ENCODE results near the gene APOH. TPM values are rescaled to one million over a fixed set of nuclear protein-coding genes. Genes with fewer than 3 reads are reported as not detected.

APOH gene
- total RNA-seq, 4 donors from 2014 or later: 0.55 TPM; not detected in 3

Small RNA genes within 50 kb of the gene (small RNA-seq; reads per million reads assigned to genes)
- 0 to 0.14 (median 0) reads per million in 4 donors for gene RNA5SP444

Other genes starting within 250 kb of the APOH start
- 10 to 100 TPM in 2 of 4 donors, 1 to 10 TPM in 2; 1.1 to 12.9 (median 9.1) TPM for gene CEP112, start 37.3 kb downstream of the APOH start, total RNA-seq
- 10 to 100 TPM; 16.1 to 49.7 (median 31.7) TPM for gene PRKCA, start 73.2 kb upstream of the APOH start, total RNA-seq